Lower leg skin (tissue), 4 donors: ENCODE data around the gene CHID1. TPM values are rescaled to one million over a fixed set of nuclear protein-coding genes. Genes with fewer than 3 reads are reported as not detected.
A peak's percentile ranks its signal among the peaks of the same experiment; 100 is the strongest.

Source experiments
- DNase-seq, 2 donors: peaks; one replicate each; pipeline ENCODE4 v3.0.0-alpha.2; 2019; ENCODE audit warnings: low spot score in 2 of 2
- H3K4me3 ChIP-seq: fragments of 200-600 bp; sonication (generic); 2 replicates; pipeline ENCODE4 v1.5.1; 2017; ENCODE audit warnings: mild to moderate bottlenecking, low read depth; ENCODE audit not compliant: poor library complexity, severe bottlenecking
- CTCF ChIP-seq, 3 donors: fragments of 450-650 bp; IDR thresholded peaks; one replicate each; pipeline ENCODE4 v1.5.1; 2016; ENCODE audit warnings: antibody characterized with exemption in 3 of 3, mild to moderate bottlenecking in 3 of 3, moderate library complexity in 2 of 3
- POLR2A ChIP-seq, 2 donors: fragments of 450-650 bp; IDR thresholded peaks; one replicate each; pipeline ENCODE4 v1.6.1; 2016 to 2017; ENCODE audit warnings: antibody characterized with exemption in 2 of 2, mild to moderate bottlenecking in 1 of 2, moderate library complexity in 1 of 2
- WGBS, 2 donors: methylation state at CpG; one replicate each; pipeline ENCODE4 v1.1.5; 2018; 5-methylcytosine and 5-hydroxymethylcytosine counted together
- intact Hi-C: fragments of 100-400 bp; cut with DNase I; formaldehyde crosslinking; loops from one replicate; pipeline ENCODE4 v1.15.0; 2023; ENCODE audit warnings: low total_unique reads
- total RNA-seq, 4 donors: library from RNA; depleted of rRNA; stranded (reverse); fragments of >200 nt; gene quantifications; one replicate each; pipeline ENCODE4 v1.1.0, GENCODE V29; 2016

The CHID1 gene
- total RNA-seq, 4 donors from 2014 or later: 35.5 to 59.4 (median 50.7) TPM

- no peak for DNase-seq
- TF ChIP-seq POLR2A (IDR thresholded peaks at IDR 0.05) (no peak), CTCF (IDR thresholded peaks at IDR 0.05) (no peak)
- WGBS, 2 donors: 3% methylated on average over 40 of the region's 68 CpGs
- peak overlapping the region; percentile 54 for H3K4me3 ChIP-seq
- intact Hi-C loops: no loop called here
These were observed 650 bp upstream of the CHID1 start for GRCh38 chr11:911031-911889.

GRCh38 chr11:910044-910588, 494 bp downstream of the CHID1 start:
- WGBS, 2 donors: 1 to 3% methylated on average over 28 to 33 of the region's 38 CpGs
- H3K4me3 ChIP-seq: peak overlapping the region; percentile 89
- intact Hi-C loops: no loop called here
- TF ChIP-seq CTCF (IDR thresholded peaks at IDR 0.05) (no peak), POLR2A (IDR thresholded peaks at IDR 0.05) (no peak)
- DNase-seq: no peak

DNA sequence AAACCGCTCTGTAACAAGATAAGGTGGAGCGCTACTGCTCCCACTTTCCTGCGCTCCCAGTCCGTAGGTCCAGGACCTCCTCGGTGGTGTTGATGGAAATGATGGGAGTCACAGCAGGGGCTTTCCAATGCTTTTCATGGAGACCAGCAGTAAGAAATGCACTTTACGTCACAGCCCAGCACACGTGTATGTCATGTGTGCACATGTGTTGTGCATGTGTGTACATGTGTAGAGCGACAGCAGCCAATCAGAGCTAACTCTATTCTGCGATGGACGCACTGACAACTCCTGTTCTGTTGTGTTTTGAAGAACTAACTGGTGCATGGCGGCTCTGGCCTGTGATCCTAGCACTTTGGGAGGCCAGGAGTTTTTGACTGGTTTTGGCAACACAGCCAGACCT, 1.2 kb downstream of the CHID1 start:
- 81 to 86% methylated on average over 11 of the region's 11 CpGs for WGBS, 2 donors
- no peak overlapping the region for H3K4me3 ChIP-seq
- DNase-seq: no peak
- intact Hi-C loops: no loop called here
- TF ChIP-seq POLR2A (IDR thresholded peaks at IDR 0.05): no peak
- TF ChIP-seq CTCF (IDR thresholded peaks at IDR 0.05): no peak

- TF ChIP-seq POLR2A (IDR thresholded peaks at IDR 0.05): no peak
- TF ChIP-seq CTCF (IDR thresholded peaks at IDR 0.05): no peak
- intact Hi-C loops: no loop called here
- 57 to 75% methylated on average over 5 of the region's 5 CpGs for WGBS, 2 donors
- H3K4me3 ChIP-seq: no peak overlapping the region
- DNase-seq: no peak
These were observed 2.3 kb downstream of the CHID1 start for GRCh38 chr11:908273-908672.

- WGBS, 2 donors: 75 to 100% methylated on average over 2 of the region's 2 CpGs
- no peak for DNase-seq
- H3K4me3 ChIP-seq: no peak overlapping the region
- no peak for TF ChIP-seq CTCF (IDR thresholded peaks at IDR 0.05)
- TF ChIP-seq POLR2A (IDR thresholded peaks at IDR 0.05): no peak
- intact Hi-C loops: no loop called here
These were observed 2.9 kb downstream of the CHID1 start for GRCh38 chr11:907668-908067.
